Activated CD8-positive, alpha-beta T cell treated with anti-CD3 and anti-CD28 coated beads for 36 hours (primary cell): ENCODE measurements around the gene SRD5A1. TPM values are rescaled to one million over a fixed set of nuclear protein-coding genes. Genes with fewer than 3 reads are reported as not detected.

Source experiments
- ATAC-seq: fragments of 200-7000 bp; cut with Tn5 transposase; one replicate; pipeline ENCODE4 v1.10.0; 2021; ENCODE audit warnings: mild to moderate bottlenecking, moderate library complexity
- CTCF ChIA-PET: fragments of 350-600 bp; sonication (Branson Sonifier 250); formaldehyde crosslinking; loops from one replicate; lab custom pipeline; 2021; ENCODE audit warnings: antibody characterized with exemption; lab: Charles Lee
- POLR2A ChIA-PET: fragments of 350-600 bp; sonication (Branson Sonifier 250); formaldehyde crosslinking; loops from one replicate; lab custom pipeline; 2021; ENCODE audit warnings: antibody characterized with exemption; lab: Charles Lee
- DNase-seq: peaks from one replicate; pipeline ENCODE4 v3.0.0-alpha.2; 2020
- H3K27ac Mint-ChIP-seq: one replicate; pipeline ENCODE4 v1.8.0; 2021; ENCODE audit warnings: mild to moderate bottlenecking, mixed read lengths
- H3K27me3 Mint-ChIP-seq: one replicate; pipeline ENCODE4 v1.8.0; 2021; ENCODE audit warnings: mixed read lengths
- H3K36me3 Mint-ChIP-seq: one replicate; pipeline ENCODE4 v1.8.0; 2021; ENCODE audit warnings: low read depth, mixed read lengths
- H3K4me1 Mint-ChIP-seq: one replicate; pipeline ENCODE4 v1.8.0; 2021; ENCODE audit warnings: low read depth, mixed read lengths
- H3K4me3 Mint-ChIP-seq: one replicate; pipeline ENCODE4 v1.8.0; 2021; ENCODE audit warnings: mild to moderate bottlenecking, moderate library complexity, mixed read lengths
- H3K9me3 Mint-ChIP-seq: one replicate; pipeline ENCODE4 v1.8.0; 2021; ENCODE audit warnings: mixed read lengths
- CTCF ChIP-seq: fragments of 200-600 bp; IDR thresholded peaks from one replicate; pipeline ENCODE4 v1.8.0; 2022; ENCODE audit warnings: antibody characterized with exemption, mild to moderate bottlenecking
- intact Hi-C: fragments of 100-400 bp; cut with micrococcal nuclease; formaldehyde crosslinking; loops from one replicate; pipeline ENCODE4 v1.10.0; 2022
- total RNA-seq, 2 experiments: library from RNA; stranded (reverse); gene quantifications; one replicate each; pipeline ENCODE4 v1.2.3, GENCODE V29; 2021

Gene SRD5A1
- total RNA-seq, 2 experiments from 2014 or later = 10.6 to 12.4 TPM

DNA sequence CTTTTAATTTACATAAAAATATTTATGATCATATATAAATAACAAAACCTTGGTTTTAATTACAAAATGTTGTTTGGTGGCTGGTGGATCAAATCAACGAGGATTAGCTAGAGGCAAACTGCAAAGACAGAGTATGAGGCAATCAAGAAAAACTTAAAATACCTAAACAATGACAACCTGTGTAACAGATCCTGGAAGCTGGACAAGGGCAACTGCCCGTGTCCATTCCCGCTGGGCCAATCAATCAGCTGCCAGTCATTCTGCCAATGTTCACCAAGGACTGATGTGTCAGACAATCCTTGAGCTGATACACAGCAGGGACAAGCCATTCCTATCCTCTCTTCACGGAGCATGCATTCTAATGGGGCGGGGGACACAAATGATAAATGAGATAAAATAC lies 76.8 kb downstream of the SRD5A1 start:
- DNase-seq (no peak), ATAC-seq (no peak)
- intact Hi-C loops = loop anchor here (5.0 kb wide), 1 partner anchor 78 kb away; the partner anchor contains the start of genes NSUN2 and SRD5A1
- no peak overlapping the region for H3K27ac Mint-ChIP-seq
- peaks cover 3% of the 10 kb centered on the region for H3K36me3 Mint-ChIP-seq
- H3K4me1 Mint-ChIP-seq = peaks cover 17% of the 10 kb centered on the region
- no peak overlapping the region for H3K4me3 Mint-ChIP-seq
- TF ChIP-seq CTCF = no peak
- CTCF ChIA-PET = no interaction called here
- POLR2A ChIA-PET = no interaction called here
- H3K9me3 Mint-ChIP-seq = no peaks in the 10 kb centered on the region
- H3K27me3 Mint-ChIP-seq = peaks cover 1% of the 10 kb centered on the region

GRCh38 chr5:6710551-6711318 lies 77.5 kb downstream of the SRD5A1 start:
- peaks cover 10% of the 10 kb centered on the region for H3K4me1 Mint-ChIP-seq
- H3K27me3 Mint-ChIP-seq = peaks cover 1% of the 10 kb centered on the region
- H3K4me3 Mint-ChIP-seq = no peak overlapping the region
- ChIA-PET CTCF (no interaction called here), POLR2A (interaction anchor here (2.8 kb wide), 1 partner anchor 78 kb away, joined by 22 read pairs; the partner anchor contains the start of genes NSUN2 and SRD5A1)
- intact Hi-C loops = loop anchor here (5.0 kb wide), 1 partner anchor 78 kb away; the partner anchor contains the start of genes NSUN2 and SRD5A1
- no peak overlapping the region for H3K27ac Mint-ChIP-seq
- no peaks in the 10 kb centered on the region for H3K9me3 Mint-ChIP-seq
- no peak for DNase-seq
- no peak for ATAC-seq
- H3K36me3 Mint-ChIP-seq = peaks cover 9% of the 10 kb centered on the region
- no peak for TF ChIP-seq CTCF

DNA sequence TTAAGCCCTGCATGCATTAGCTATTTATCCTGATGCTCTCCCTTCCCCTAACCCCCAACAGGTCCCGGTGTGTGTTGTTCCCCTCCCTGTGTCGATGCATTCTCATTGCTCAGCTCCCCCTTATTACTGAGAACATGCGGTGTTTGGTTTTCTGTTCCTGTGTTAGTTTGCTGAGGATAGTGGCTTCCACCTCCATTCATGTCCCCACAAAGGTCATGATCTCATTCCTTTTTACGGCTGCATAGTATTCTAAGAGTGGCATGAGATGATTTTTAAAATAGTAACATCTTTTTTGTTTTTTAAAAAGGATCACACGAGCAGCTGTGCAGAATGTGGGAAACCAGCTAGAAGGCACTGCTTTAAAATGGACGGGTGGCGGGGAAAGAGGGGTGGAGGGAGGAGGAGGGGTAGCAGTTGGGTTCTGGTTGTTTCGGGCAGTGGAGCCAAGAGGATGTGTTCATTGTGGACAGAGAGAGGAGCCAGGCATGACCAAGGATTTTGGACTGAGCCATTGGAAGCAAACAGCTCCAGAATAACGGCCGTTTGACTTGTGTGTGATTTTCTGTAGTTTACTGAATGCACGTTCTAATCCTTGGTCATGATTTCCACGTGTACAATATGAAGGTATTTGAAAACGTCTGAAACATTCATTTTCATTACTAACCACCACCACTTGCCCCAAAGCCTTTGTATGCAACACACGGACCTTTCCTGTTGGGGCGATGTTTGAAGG lies 78.3 kb downstream of the SRD5A1 start:
- H3K27me3 Mint-ChIP-seq = peaks cover 1% of the 10 kb centered on the region
- TF ChIP-seq CTCF = no peak
- peaks cover 18% of the 10 kb centered on the region for H3K4me1 Mint-ChIP-seq
- peak overlapping the region; percentile 95 for H3K27ac Mint-ChIP-seq
- no peaks in the 10 kb centered on the region for H3K9me3 Mint-ChIP-seq
- CTCF ChIA-PET = interaction anchor here (1.0 kb wide), 1 partner anchor 18 kb away, joined by 3 read pairs; no protein-coding TSS in a partner anchor
- ATAC-seq (no peak), DNase-seq (no peak)
- intact Hi-C loops = loop anchor here (5.0 kb wide), 1 partner anchor 79 kb away; the partner anchor contains the start of genes NSUN2 and SRD5A1
- peak overlapping the region; percentile 82 for H3K4me3 Mint-ChIP-seq
- peaks cover 17% of the 10 kb centered on the region for H3K36me3 Mint-ChIP-seq
- POLR2A ChIA-PET = interaction anchor here (0.6 to 2.8 kb wide), 5 partner anchors 15 to 117 kb away, joined by 3 to 22 read pairs (median 4); partner anchors contain the start of genes NSUN2 and SRD5A1

- H3K27ac Mint-ChIP-seq = peak overlapping the region; percentile 95
- CTCF ChIA-PET = interaction anchor here (1.0 kb wide), 1 partner anchor 17 kb away, joined by 3 read pairs; no protein-coding TSS in a partner anchor
- TF ChIP-seq CTCF = no peak
These were observed 78.9 kb downstream of the SRD5A1 start for GRCh38 chr5:6712142-6712576.

More at GRCh38 chr5:6712142-6712576, 78.9 kb downstream of the SRD5A1 start:
- H3K4me3 Mint-ChIP-seq = peak overlapping the region; percentile 82
- H3K27me3 Mint-ChIP-seq = peaks cover 1% of the 10 kb centered on the region
- DNase-seq (peak; percentile 67), ATAC-seq (peak; percentile 7)
- intact Hi-C loops = loop anchor here (5.0 kb wide), 1 partner anchor 80 kb away; the partner anchor contains the start of genes NSUN2 and SRD5A1
- peaks cover 24% of the 10 kb centered on the region for H3K4me1 Mint-ChIP-seq
- no peaks in the 10 kb centered on the region for H3K9me3 Mint-ChIP-seq
- POLR2A ChIA-PET = interaction anchor here (0.6 to 2.8 kb wide), 5 partner anchors 15 to 117 kb away, joined by 3 to 22 read pairs (median 4); partner anchors contain the start of genes NSUN2 and SRD5A1
- H3K36me3 Mint-ChIP-seq = peaks cover 21% of the 10 kb centered on the region
